HepG2 (cell line): ENCODE results near the gene EFCAB8. TPM values are rescaled to one million over a fixed set of nuclear protein-coding genes. Genes with fewer than 3 reads are reported as not detected.
A peak's percentile ranks its signal among the peaks of the same experiment; 100 is the strongest.

Source experiments
- ATF4 ChIP-seq, 2 experiments: fragments of 450-650 bp in 1 of 2; sonication (generic) in 1 of 2; formaldehyde crosslinking; IDR thresholded peaks; 2 replicates each; pipeline versions ENCODE4 v1.5.0 to v1.8.0; 2020 to 2022; ENCODE audit warnings: mild to moderate bottlenecking in 1 of 2, missing genetic modification reagents in 1 of 2
- CENPT ChIP-seq: sonication (generic); formaldehyde crosslinking; IDR thresholded peaks from 2 replicates; pipeline ENCODE4 v1.8.0; 2022; ENCODE audit warnings: low read depth, mild to moderate bottlenecking, moderate library complexity, missing genetic modification reagents
- IKZF4 ChIP-seq: sonication (generic); formaldehyde crosslinking; IDR thresholded peaks from 2 replicates; pipeline ENCODE4 v1.5.1; 2020; ENCODE audit warnings: borderline replicate concordance, mild to moderate bottlenecking, low read depth, missing genetic modification reagents; ENCODE audit errors: not compliant biosample characterization
- IKZF5 ChIP-seq: IDR thresholded peaks from 2 replicates; pipeline ENCODE4 v1.6.1; 2018; ENCODE audit warnings: missing genetic modification reagents, mild to moderate bottlenecking, missing compliant biosample characterization
- NFYB ChIP-seq: sonication (generic); formaldehyde crosslinking; IDR thresholded peaks from 2 replicates; pipeline ENCODE4 v1.4.0; 2020; ENCODE audit warnings: missing genetic modification reagents
- NR2F2 ChIP-seq: IDR thresholded peaks from 2 replicates; pipeline ENCODE4 v1.6.1; 2012; ENCODE audit warnings: low read depth, inconsistent platforms, borderline replicate concordance
- RXRB ChIP-seq: IDR thresholded peaks from 2 replicates; pipeline ENCODE4 v1.6.1; 2016; ENCODE audit warnings: borderline replicate concordance, missing genetic modification reagents, missing compliant biosample characterization
- TCF7L2 ChIP-seq: IDR thresholded peaks from 2 replicates; pipeline ENCODE4 v1.6.1; 2011; ENCODE audit warnings: mild to moderate bottlenecking, low read depth, low read length, moderate library complexity
- U2AF1 ChIP-seq: fragments of 200-400 bp; formaldehyde crosslinking; optimal IDR thresholded peaks from 2 replicates; pipeline ENCODE3; 2017; ENCODE audit warnings: mild to moderate bottlenecking, low read depth, low read length
- ZC3H13 ChIP-seq: sonication (generic); formaldehyde crosslinking; IDR thresholded peaks from 2 replicates; pipeline ENCODE4 v1.8.1; 2023; ENCODE audit warnings: mild to moderate bottlenecking, missing genetic modification reagents, moderate library complexity
- ZMYM3 ChIP-seq: sonication (generic); formaldehyde crosslinking; IDR thresholded peaks from 2 replicates; pipeline ENCODE4 v1.5.1; 2020; ENCODE audit warnings: mild to moderate bottlenecking, missing genetic modification reagents
- ZNF282 ChIP-seq: fragments of 450-650 bp; IDR thresholded peaks from 2 replicates; pipeline ENCODE4 v1.6.1; 2018; ENCODE audit not compliant: partially characterized antibody
- ZNF567 ChIP-seq: sonication (generic); formaldehyde crosslinking; IDR thresholded peaks from 2 replicates; pipeline ENCODE4 v1.8.1; 2023; ENCODE audit warnings: mild to moderate bottlenecking, missing genetic modification reagents, borderline replicate concordance
- ZNF574 ChIP-seq: sonication (generic); formaldehyde crosslinking; IDR thresholded peaks from 2 replicates; pipeline ENCODE4 v1.4.0; 2020; ENCODE audit warnings: missing genetic modification reagents
- ZNF646 ChIP-seq: sonication (generic); formaldehyde crosslinking; IDR thresholded peaks from 2 replicates; pipeline ENCODE4 v1.9.0; 2021; ENCODE audit warnings: mild to moderate bottlenecking, missing genetic modification reagents
- polyA plus RNA-seq, 8 experiments: library from polyadenylated mRNA; depleted of rRNA in 3 of 8; stranded (reverse) in 7 of 8; unstranded in 1 of 8; fragments of >200 nt; fragmentation: Illumina TruSeq in 4 of 8; extraction: Trizol in 4 of 8; gene quantifications; 2 replicates each; pipeline versions ENCODE4 v1.2.1 to v1.2.3, GENCODE V29; 2011 to 2016; ENCODE audit warnings: low read depth in 4 of 8, missing spikeins in 1 of 8, mixed read lengths in 1 of 8; ENCODE audit not compliant: insufficient read depth in 1 of 8
- total RNA-seq, 5 experiments: library from RNA; depleted of rRNA; stranded (reverse); fragments of >200 nt; fragmentation: Illumina TruSeq; extraction: Trizol; gene quantifications; 2 replicates each; pipeline ENCODE4 v1.2.3, GENCODE V29; 2016; ENCODE audit warnings: low read depth in 1 of 5
- TF ChIP-seq, protein P1 (sequence below): sonication (generic); formaldehyde crosslinking; IDR thresholded peaks from 2 replicates; pipeline ENCODE4 v1.4.0; 2020; ENCODE audit warnings: missing genetic modification reagents

Gene EFCAB8
- total and polyA plus RNA-seq, 2 of the 13 experiments (the other 11 are each of a cell fraction or from before 2014, with no cell fraction given) = 0.15 to 0.22 TPM

- no peak for TF ChIP-seq ZNF646
- no peak for TF ChIP-seq ZNF574
- no peak for TF ChIP-seq ZC3H13 (CRISPR knock-in tag)
- peak; percentile 42; the same call in 1 of the 2 replicates for TF ChIP-seq RXRB (CRISPR knock-in tag)
- TF ChIP-seq ATF4 (CRISPR knock-in tag; IDR thresholded peaks at IDR 0.05) = no peak
- no peak for TF ChIP-seq IKZF4 (CRISPR knock-in tag)
- no peak for TF ChIP-seq ZNF282
- no peak for TF ChIP-seq ZNF567 (CRISPR knock-in tag)
- peak; percentile 76 for TF ChIP-seq ZMYM3
- TF ChIP-seq, protein P1, sequence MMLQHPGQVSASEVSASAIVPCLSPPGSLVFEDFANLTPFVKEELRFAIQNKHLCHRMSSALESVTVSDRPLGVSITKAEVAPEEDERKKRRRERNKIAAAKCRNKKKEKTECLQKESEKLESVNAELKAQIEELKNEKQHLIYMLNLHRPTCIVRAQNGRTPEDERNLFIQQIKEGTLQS (CRISPR knock-in tag) = no peak
- TF ChIP-seq NFYB (CRISPR knock-in tag) = no peak
- TF ChIP-seq NR2F2 = no peak
- no peak for TF ChIP-seq TCF7L2
- no peak for TF ChIP-seq U2AF1
- no peak; the same call in 1 of the 2 replicates for TF ChIP-seq CENPT (CRISPR knock-in tag)
- peak; percentile 66; the same call in 1 of the 2 replicates for TF ChIP-seq IKZF5 (CRISPR knock-in tag)
Measured at GRCh38 chr20:32902456-32903420, 44.0 kb downstream of the EFCAB8 start (continued).
